Suppressor macrophage (primary cell): ENCODE measurements around the gene CXCL16.
A peak's percentile ranks its signal among the peaks of the same experiment; 100 is the strongest.
"Not testable (repeated sequence)": the region's sequence is repeated elsewhere in the genome, so short reads cannot be mapped to it uniquely, and the experiment has no call there.

Source experiments
- DNase-seq, 4 experiments: peaks; one replicate each; pipeline ENCODE4 v3.0.0-alpha.2; 2020 to 2022

The CXCL16 gene

DNA sequence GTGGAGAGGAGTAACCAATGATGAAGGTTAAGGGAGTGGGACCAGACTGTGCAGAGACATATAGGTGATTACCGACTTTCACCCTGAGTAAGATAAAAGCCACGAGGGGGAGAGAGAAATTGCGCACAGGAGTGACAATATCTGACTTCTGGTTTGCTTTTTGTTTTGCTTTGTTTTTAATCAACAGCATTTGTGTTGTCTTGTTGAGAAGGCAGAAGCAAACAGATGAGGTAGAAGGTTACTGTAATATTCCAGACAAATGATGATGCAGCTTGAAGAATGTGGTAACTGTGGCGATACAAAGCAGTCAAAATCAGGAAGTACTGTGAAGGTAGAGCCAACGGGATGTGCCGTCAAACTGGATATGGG is 43.3 kb downstream of the CXCL16 start:
- peak in 2 of 4 experiments; percentile 49 to 55 for DNase-seq

DNA sequence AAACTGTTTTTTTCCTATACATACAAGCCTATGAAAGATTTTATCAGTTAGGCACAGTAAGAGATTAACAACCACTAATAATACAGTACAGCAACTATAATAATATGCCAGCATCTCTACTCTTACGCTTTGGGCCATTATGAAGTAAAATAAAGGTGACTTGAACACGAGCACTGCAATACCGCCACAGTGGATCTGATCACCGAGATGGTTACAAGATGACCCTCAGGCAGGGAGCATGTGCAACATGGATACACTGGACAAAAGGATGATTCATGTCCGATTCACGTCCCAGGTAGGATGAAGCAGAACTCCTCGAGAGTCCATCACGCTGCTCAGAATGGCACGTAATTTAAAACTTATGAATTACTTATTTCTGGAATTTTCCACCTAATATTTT is 46.3 kb downstream of the CXCL16 start:
- DNase-seq: no peak

DNA sequence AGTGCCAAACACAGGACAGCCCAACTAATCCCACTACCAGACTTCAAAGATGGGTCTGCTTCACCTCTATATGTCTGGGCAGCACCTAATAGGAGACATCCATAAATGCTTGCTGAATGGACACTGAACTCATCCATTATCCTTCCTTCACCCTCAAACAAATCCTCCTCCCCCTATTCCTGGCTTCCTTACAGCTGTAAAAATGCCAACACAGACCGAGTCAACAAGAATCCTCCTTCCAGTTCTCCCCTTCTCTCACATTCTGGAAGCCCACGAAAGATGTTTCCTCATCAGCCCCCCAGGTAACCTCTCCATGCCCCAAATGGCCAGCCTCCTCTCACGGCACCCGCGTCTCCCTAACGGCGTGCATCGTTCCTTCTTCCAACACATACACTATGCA is 48.0 kb downstream of the CXCL16 start:
- DNase-seq: no peak

DNA sequence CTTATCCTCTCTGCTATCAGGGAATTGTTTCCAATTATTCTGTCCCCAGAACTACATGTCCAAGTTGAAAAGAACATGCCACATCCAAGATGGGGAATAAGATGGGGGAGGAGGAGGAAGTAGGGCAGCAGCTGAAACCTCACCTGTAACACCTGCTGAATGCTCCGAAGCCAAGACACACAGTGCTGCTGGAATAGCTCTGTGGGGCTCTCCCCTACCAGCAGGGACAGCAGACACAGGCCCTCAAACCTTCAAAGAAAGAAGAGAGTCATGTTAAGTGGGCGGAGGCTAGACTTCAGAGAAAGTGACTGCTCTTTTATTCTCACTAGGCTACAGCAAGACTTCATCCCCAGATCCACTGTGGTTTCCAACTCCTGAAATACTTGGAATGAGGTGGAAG is 49.0 kb downstream of the CXCL16 start:
- DNase-seq: no peak

DNA sequence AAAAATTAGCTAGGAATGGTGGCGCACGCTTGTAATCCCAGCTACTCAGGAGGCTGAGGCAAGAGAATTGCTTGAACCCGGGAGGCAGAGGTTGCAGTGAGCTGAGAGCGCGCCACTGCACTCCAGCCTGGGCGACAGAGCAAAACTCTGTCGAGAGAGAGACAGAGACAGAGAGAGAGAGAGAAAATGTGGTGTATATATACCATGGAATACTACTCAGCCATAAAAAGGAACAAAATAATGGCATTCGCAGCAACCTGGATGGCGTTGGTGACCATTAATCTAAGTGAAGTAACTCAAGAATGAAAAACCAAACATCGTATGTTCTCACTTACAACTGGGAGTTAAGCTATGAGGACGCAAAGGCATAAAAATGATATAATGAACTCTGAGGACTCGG is 49.9 kb downstream of the CXCL16 start:
- not testable (repeated sequence) for DNase-seq

DNA sequence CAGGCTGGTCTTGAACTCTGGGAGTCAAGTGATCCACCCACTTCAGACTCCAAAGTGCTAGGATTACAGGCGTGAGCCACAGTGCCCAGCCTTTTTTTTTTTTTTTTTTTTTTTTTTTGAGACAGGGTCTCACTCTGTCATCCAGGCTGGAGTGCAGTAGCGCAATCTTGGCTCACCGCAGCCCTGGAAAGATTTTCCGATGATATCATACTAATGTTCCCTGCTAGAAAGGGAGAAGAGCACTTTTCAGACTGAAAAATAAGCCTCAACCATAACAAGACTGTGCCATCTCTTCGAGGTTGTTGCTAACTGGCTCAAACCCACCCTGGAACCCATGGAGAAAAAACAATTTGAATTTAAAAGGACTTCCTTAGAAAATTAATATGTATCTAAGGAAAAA is 56.0 kb downstream of the CXCL16 start:
- not testable (repeated sequence) for DNase-seq
